GM12875 (cell line): ENCODE data around the gene LRRC8C.
"Not testable (repeated sequence)": the region's sequence is repeated elsewhere in the genome, so short reads cannot be mapped to it uniquely, and the experiment has no call there.

Source experiments
- H3K4me3 ChIP-seq: one replicate; pipeline ENCODE4 v1.5.1; 2011; ENCODE audit warnings: low read depth, low read length, control low read depth
- CTCF ChIP-seq: IDR thresholded peaks from 2 replicates; pipeline ENCODE4 v1.5.1; 2011; ENCODE audit warnings: low read depth, mild to moderate bottlenecking, control low read depth, inconsistent platforms, low read length, moderate library complexity, borderline replicate concordance; ENCODE audit not compliant: insufficient read depth

LRRC8C gene

DNA sequence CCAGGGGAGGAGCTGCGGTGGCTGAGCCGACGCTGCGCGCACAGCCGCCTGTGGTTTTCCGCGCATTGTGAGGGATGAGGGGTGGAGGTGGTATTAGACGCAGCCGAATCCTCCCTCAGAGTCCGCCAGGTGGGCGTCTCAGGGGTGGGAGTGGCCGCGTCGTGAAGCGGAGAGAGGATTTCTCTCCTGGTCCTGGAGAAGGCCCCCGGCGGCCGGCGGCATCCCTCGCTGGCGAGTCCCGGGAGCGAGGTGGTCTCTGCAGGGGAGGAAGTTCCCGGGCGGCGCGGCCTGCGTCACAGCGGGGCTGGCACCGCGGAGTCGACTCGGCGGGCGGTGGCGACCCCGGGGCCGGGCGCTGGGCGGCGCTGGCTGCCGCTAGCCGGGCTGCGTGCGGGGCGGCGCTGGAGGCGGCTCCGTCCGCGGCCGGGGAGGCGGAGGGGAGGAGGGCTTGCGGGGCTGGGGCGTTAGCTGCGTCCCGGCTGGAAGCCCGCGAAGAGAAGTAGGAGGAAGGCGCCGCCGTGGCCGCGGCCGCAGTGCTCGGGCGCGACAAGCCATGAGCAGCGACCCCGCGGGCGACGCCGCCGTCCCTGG lies at the start of gene LRRC8C:
LRRC8C (plus strand) TSS at position 464 of the 591 bp plus-strand sequence. CDS start 53,354 bp downstream, outside the sequence.
- peak; percentile 75 for TF ChIP-seq CTCF
- H3K4me3 ChIP-seq: peak within 1 kb of the TSS; percentile 91

DNA sequence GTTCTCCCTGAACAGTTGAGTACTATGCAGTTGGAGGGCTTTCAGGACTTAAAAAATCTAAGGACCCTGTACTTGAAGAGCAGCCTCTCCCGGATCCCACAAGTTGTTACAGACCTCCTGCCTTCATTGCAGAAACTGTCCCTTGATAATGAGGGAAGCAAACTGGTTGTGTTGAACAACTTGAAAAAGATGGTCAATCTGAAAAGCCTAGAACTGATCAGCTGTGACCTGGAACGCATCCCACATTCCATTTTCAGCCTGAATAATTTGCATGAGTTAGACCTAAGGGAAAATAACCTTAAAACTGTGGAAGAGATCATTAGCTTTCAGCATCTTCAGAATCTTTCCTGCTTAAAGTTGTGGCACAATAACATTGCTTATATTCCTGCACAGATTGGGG lies 48.7 kb upstream of the LRRC8C start:
- no peak for TF ChIP-seq CTCF
- H3K4me3 ChIP-seq: no peak overlapping the region

DNA sequence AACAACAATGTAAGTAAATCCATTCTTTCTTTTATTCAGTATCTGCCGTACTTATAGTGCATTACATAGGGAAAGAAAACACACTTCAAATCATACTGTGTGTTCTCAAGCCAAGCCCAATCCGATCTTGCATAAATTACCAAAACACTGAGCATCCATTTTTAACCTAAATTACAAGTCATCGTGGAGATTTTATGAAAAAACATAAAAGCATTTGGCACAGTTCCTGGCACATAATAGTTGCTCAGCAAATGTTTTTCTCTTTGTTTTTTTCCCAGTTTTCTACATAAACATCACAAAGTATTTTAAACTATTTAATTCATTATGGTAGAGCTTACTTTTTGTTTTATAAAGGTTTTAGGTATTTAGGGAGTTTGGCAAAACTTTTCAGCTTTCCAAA lies 48.1 kb upstream of the LRRC8C start:
- no peak for TF ChIP-seq CTCF
- H3K4me3 ChIP-seq: no peak overlapping the region

DNA sequence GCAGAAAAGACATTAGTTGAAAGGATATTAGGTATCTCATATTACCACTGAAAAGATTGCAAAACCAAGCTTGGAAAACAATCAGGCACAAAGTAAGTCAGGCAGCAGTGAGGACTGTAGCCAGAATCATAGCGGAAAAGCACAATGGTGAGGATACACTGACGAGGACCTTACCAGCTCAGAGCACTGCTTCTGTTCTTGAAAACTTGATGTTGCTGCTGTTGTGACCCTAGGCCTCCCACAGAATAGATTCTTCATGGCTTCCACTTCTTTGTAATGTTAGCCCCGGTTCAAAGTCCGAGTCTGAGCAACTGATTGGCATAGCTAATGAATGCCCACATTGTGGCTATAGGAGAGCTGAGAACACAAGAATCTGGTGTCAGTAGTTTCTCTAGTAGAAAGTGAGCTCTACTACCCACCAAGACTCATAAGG lies 45.2 kb upstream of the LRRC8C start:
- TF ChIP-seq CTCF: no peak
- H3K4me3 ChIP-seq: no peak overlapping the region

- no peak overlapping the region for H3K4me3 ChIP-seq
- no peak for TF ChIP-seq CTCF
Measured at GRCh38 chr1:89588480-89588879, 44.4 kb upstream of the LRRC8C start.

DNA sequence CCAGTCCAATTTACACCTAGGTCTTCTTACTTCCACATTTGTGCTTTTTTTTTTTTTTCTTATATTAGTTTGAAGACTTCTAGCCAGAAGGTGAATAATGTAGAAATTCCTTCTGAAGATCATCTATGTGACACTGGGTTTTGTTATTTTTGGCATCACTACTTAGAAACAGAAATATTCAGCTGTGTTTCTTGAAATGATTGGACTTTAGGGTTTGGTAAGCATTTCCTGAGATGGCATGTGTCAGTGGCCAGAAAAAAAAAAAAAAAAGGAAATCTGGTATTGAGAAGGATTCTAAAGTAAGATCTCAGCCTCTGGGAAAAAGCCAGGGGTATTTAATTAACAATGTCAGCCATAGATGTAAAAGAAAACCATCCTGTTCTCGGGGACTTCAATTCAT lies 43.4 kb upstream of the LRRC8C start:
- TF ChIP-seq CTCF: no peak

GRCh38 chr1:89590341-89591080 lies 42.4 kb upstream of the LRRC8C start:
- H3K4me3 ChIP-seq: no peak overlapping the region
- TF ChIP-seq CTCF: no peak

More for the DNA sequence above, 43.4 kb upstream of the LRRC8C start:
- H3K4me3 ChIP-seq: no peak overlapping the region

- H3K4me3 ChIP-seq: not testable (repeated sequence)
Measured at GRCh38 chr1:89592861-89593302, 40.0 kb upstream of the LRRC8C start.
